Heart left ventricle (tissue), 16 donors: ENCODE measurements around the gene DAB2IP. TPM values are rescaled to one million over a fixed set of nuclear protein-coding genes. Genes with fewer than 3 reads are reported as not detected.

Experiments
- ATAC-seq, 4 donors: fragments of 200-7000 bp; cut with Tn5 transposase; one replicate each; pipeline ENCODE4 v1.9.1; 2020 to 2022; ENCODE audit warnings: moderate library complexity in 4 of 4, mild to moderate bottlenecking in 3 of 4, moderate number of reproducible peaks in 1 of 4
- DNase-seq, 5 donors: peaks; one replicate each; pipeline ENCODE4 v3.0.0-alpha.2; 2020
- H3K27ac ChIP-seq, 12 donors: fragments of 200-600 bp; sonication (generic) in 4 of 12; one replicate each; pipeline versions ENCODE4 v1.5.0 to v1.8.0; 2016 to 2022; ENCODE audit warnings: mild to moderate bottlenecking in 2 of 12
- H3K27me3 ChIP-seq, 9 donors: fragments of 200-600 bp; sonication (generic) in 2 of 9; one replicate each; pipeline versions ENCODE4 v1.5.1 to v1.8.0; 2016 to 2022; ENCODE audit warnings: mild to moderate bottlenecking in 3 of 9
- H3K36me3 ChIP-seq, 9 donors: fragments of 200-600 bp; sonication (generic) in 2 of 9; one replicate each; pipeline versions ENCODE4 v1.5.0 to v1.8.0; 2018 to 2022; ENCODE audit warnings: mild to moderate bottlenecking in 2 of 9
- H3K4me1 ChIP-seq, 12 donors: fragments of 200-600 bp; sonication (generic) in 4 of 12; one replicate each; pipeline versions ENCODE4 v1.5.0 to v1.8.0; 2016 to 2022; ENCODE audit warnings: mild to moderate bottlenecking in 3 of 12
- H3K4me3 ChIP-seq, 12 donors: fragments of 200-600 bp; sonication (generic) in 4 of 12; one replicate each; pipeline versions ENCODE4 v1.5.0 to v1.8.0; 2017 to 2022; ENCODE audit warnings: mild to moderate bottlenecking in 9 of 12, moderate library complexity in 4 of 12
- H3K9me3 ChIP-seq, 12 donors: fragments of 200-600 bp; sonication (generic) in 4 of 12; one replicate each; pipeline versions ENCODE4 v1.5.0 to v1.8.0; 2016 to 2022; ENCODE audit warnings: mild to moderate bottlenecking in 1 of 12
- CTCF ChIP-seq, 12 donors: fragments of 200-600 bp; sonication (generic) in 4 of 12; IDR thresholded peaks; one replicate each; pipeline versions ENCODE4 v1.5.0 to v1.8.0; 2018 to 2022; ENCODE audit warnings: antibody characterized with exemption in 12 of 12, mild to moderate bottlenecking in 5 of 12
- POLR2A ChIP-seq, 2 donors: fragments of 450-650 bp; IDR thresholded peaks; one replicate each; pipeline ENCODE4 v1.6.1; 2017; ENCODE audit warnings: antibody characterized with exemption in 2 of 2, mild to moderate bottlenecking in 2 of 2, moderate library complexity in 2 of 2
- WGBS, 4 donors: extraction: QIAGEN DNeasy Blood & Tissue Kit in 2 of 4; methylation state at CpG; one replicate each; pipeline versions ENCODE4 v1.1.5 to v1.1.7; 2013 to 2018; 5-methylcytosine and 5-hydroxymethylcytosine counted together
- intact Hi-C, 10 donors: fragments of 100-400 bp; cut with DNase I; formaldehyde crosslinking; loops; one replicate each; pipeline versions ENCODE4 v1.11.1 to v1.14.2; 2022
- polyA plus RNA-seq, 2 donors: library from polyadenylated mRNA; stranded (reverse); fragments of 200-250 nt; gene quantifications; one replicate each; pipeline ENCODE4 v1.2.3, GENCODE V29; 2013
- total RNA-seq, 9 donors: library from RNA; depleted of rRNA in 2 of 9; stranded (reverse); fragments of >200 nt in 2 of 9; fragmentation: NEBNext Ultra II Directional in 3 of 9; extraction: Animal tissue kit (Norgen Biotek cat#: 25700) in 3 of 9; gene quantifications; one replicate each; pipeline versions ENCODE4 v1.1.0 to v1.2.4, GENCODE V29; 2016 to 2023
- donor health status: ischemic (EF 13 %, LVEDD 7.1; RV severe dilation, severe dysfunction).
- donor health status: healthy with polysubstance abuse.
- donor health status: DM: no; HTN: yes; CAD: no.
- donor health status: DM: no; HTN: no; CAD: no.
- donor health status: ischemic (EF 25% LVEDD 6.9; RV normal size, moderate dysfunction).
- donor health status: ischemic (EF 25% LVEDD 5.7; RV mildly dilated, moderate dysfunction).
- donor health status: healthy.
- donor health status: DM: yes; HTN: yes; CAD: no.
- donor health status: ischemic (EF 35%, LVEDD 5.7; RV mildly dilated, moderate dysfunction).
- donor health status: nonischemic (EF 11% LVEDD 7.7; RV severe dilation, severe dysfunction).
- donor health status: DM: yes; HTN: yes; CAD: no.
- donor health status: PGD.
- donor health status: ischemic (EF 29% LVEDD 5.4; RV normal size, mild dysfunction).
- donor health status: nonischemic (EF 23%, LVEDD 6.1; RV moderate dilation, normal function).

DAB2IP gene
- total and polyA plus RNA-seq, 11 donors: 30.9 to 103 (median 52.6) TPM

- intact Hi-C loops: loop anchor here in 9 of 10 donors (2.0 to 10.0 kb wide), 8 partner anchors 49 to 307 kb away; no protein-coding TSS in a partner anchor
- no peak for TF ChIP-seq CTCF (IDR thresholded peaks at IDR 0.05)
- no peak for TF ChIP-seq POLR2A (IDR thresholded peaks at IDR 0.05)
- H3K4me3 ChIP-seq: no peak overlapping the region
- peaks cover under 1 to 61% (median 18%) of the 10 kb centered on the region in 12 donors for H3K4me1 ChIP-seq
- peaks cover 0 to 18% (median 12%) of the 10 kb centered on the region in 9 donors for H3K36me3 ChIP-seq
- H3K27ac ChIP-seq: peak overlapping the region in 2 of 12 donors; percentile 5 to 49
- no peaks in the 10 kb centered on the region for H3K9me3 ChIP-seq
- ATAC-seq (no peak), DNase-seq (peak in 1 of 5 donors; percentile 28)
- no peaks in the 10 kb centered on the region for H3K27me3 ChIP-seq
- 92 to 95% (median 94%) methylated on average over 3 of the region's 3 CpGs for WGBS, 4 donors
Observed at GRCh38 chr9:121685795-121686377, 34.5 kb downstream of the DAB2IP start.

- peak; percentile 56 to 72 (median 62) for ATAC-seq
- peaks cover 0 to 7% (median 4%) of the 10 kb centered on the region in 9 donors for H3K36me3 ChIP-seq
- TF ChIP-seq POLR2A (IDR thresholded peaks at IDR 0.05) (no peak), CTCF (IDR thresholded peaks at IDR 0.05) (peak; percentile 70 to 91 (median 82))
- WGBS, 4 donors: 48 to 69% (median 58%) methylated on average over 2 to 3 of the region's 3 CpGs
- H3K9me3 ChIP-seq: no peaks in the 10 kb centered on the region
- no peaks in the 10 kb centered on the region for H3K27me3 ChIP-seq
- peak in 4 of 5 donors; percentile 71 to 84 (median 76) for DNase-seq
- peaks cover 3 to 68% (median 28%) of the 10 kb centered on the region in 12 donors for H3K4me1 ChIP-seq
- H3K27ac ChIP-seq: peak overlapping the region in 4 of 12 donors; percentile 14 to 42 (median 36)
- no peak overlapping the region for H3K4me3 ChIP-seq
- intact Hi-C loops: loop anchor here in 8 of 10 donors (2.0 to 10.0 kb wide), 7 partner anchors 50 to 306 kb away; no protein-coding TSS in a partner anchor
Observed at GRCh38 chr9:121686930-121687541, 35.6 kb downstream of the DAB2IP start.

GRCh38 chr9:121688146-121688680 is 36.8 kb downstream of the DAB2IP start:
- no peaks in the 10 kb centered on the region for H3K27me3 ChIP-seq
- WGBS, 4 donors: 78 to 85% (median 80%) methylated on average over 11 to 12 of the region's 12 CpGs
- peaks cover 8 to 68% (median 39%) of the 10 kb centered on the region in 12 donors for H3K4me1 ChIP-seq
- ATAC-seq (no peak), DNase-seq (no peak)
- H3K4me3 ChIP-seq: no peak overlapping the region
- peaks cover 0 to 3% (median 0%) of the 10 kb centered on the region in 9 donors for H3K36me3 ChIP-seq
- H3K9me3 ChIP-seq: no peaks in the 10 kb centered on the region
- H3K27ac ChIP-seq: peak overlapping the region in 1 of 12 donors; percentile 12
- intact Hi-C loops: loop anchor here in 7 of 10 donors (5.0 to 10.0 kb wide), 6 partner anchors 51 to 304 kb away; no protein-coding TSS in a partner anchor
- TF ChIP-seq POLR2A (IDR thresholded peaks at IDR 0.05) (no peak), CTCF (IDR thresholded peaks at IDR 0.05) (no peak)

GRCh38 chr9:121688681-121689080 is 37.2 kb downstream of the DAB2IP start:
- Histone ChIP-seq H3K4me3 (no peak overlapping the region), H3K36me3 (peaks cover 0 to 3% (median 0%) of the 10 kb centered on the region in 9 donors), H3K27ac (peak overlapping the region in 1 of 12 donors; percentile 12), H3K9me3 (no peaks in the 10 kb centered on the region), H3K27me3 (no peaks in the 10 kb centered on the region), H3K4me1 (peaks cover 8 to 68% (median 39%) of the 10 kb centered on the region in 12 donors)
- intact Hi-C loops: loop anchor here in 7 of 10 donors (5.0 to 10.0 kb wide), 6 partner anchors 51 to 304 kb away; no protein-coding TSS in a partner anchor
- 93 to 95% (median 95%) methylated on average over 7 of the region's 7 CpGs for WGBS, 4 donors
- ATAC-seq: no peak
- TF ChIP-seq CTCF (IDR thresholded peaks at IDR 0.05): no peak
- TF ChIP-seq POLR2A (IDR thresholded peaks at IDR 0.05): no peak
- DNase-seq: peak in 1 of 5 donors; percentile 21
